Fibroblast of lung (primary cell): Measurements from ENCODE around the gene CORO2A. TPM values are rescaled to one million over a fixed set of nuclear protein-coding genes. Genes with fewer than 3 reads are reported as not detected.

ENCODE experiments used
- DNase-seq, 2 donors: peaks; one replicate each; pipeline versions ENCODE4 v3.0.0 to v3.0.0-alpha.2; 2010; ENCODE audit warnings: low read depth in 2 of 2
- H2AFZ ChIP-seq: 2 replicates; pipeline ENCODE4 v1.5.1; 2012; ENCODE audit warnings: low read length, control low read depth, inconsistent platforms
- H3K27ac ChIP-seq: 2 replicates; pipeline ENCODE4 v1.5.1; 2011; ENCODE audit warnings: low read length, control low read depth; ENCODE audit not compliant: insufficient read depth
- H3K27me3 ChIP-seq: 2 replicates; pipeline ENCODE4 v1.5.1; 2011; ENCODE audit warnings: mild to moderate bottlenecking, low read length; ENCODE audit not compliant: control insufficient read depth, insufficient read depth
- H3K36me3 ChIP-seq: 2 replicates; pipeline ENCODE4 v1.5.1; 2011; ENCODE audit warnings: low read length; ENCODE audit not compliant: control insufficient read depth, insufficient read depth
- H3K4me1 ChIP-seq: 2 replicates; pipeline ENCODE4 v1.5.1; 2011; ENCODE audit warnings: low read length; ENCODE audit not compliant: control insufficient read depth, insufficient read depth; ENCODE audit errors: extremely low read depth
- H3K4me2 ChIP-seq: 2 replicates; pipeline ENCODE4 v1.5.1; 2011; ENCODE audit warnings: low read length, control low read depth; ENCODE audit not compliant: insufficient read depth; ENCODE audit errors: extremely low read depth
- H3K4me3 ChIP-seq, 4 experiments: fragments of 200-600 bp in 1 of 4; sonication (generic) in 1 of 4; replicated peaks in 1 of 4; 2 replicates each; pipeline ENCODE4 v1.5.1; 2011 to 2016; ENCODE audit warnings: low read length in 4 of 4, low read depth in 3 of 4, mild to moderate bottlenecking in 3 of 4, control low read depth in 2 of 4, inconsistent platforms in 1 of 4, mixed read lengths in 1 of 4; ENCODE audit not compliant: insufficient read depth in 1 of 4; ENCODE audit errors: control extremely low read depth in 1 of 4
- H3K79me2 ChIP-seq: 2 replicates; pipeline ENCODE4 v1.5.1; 2012; ENCODE audit warnings: mild to moderate bottlenecking, low read length, inconsistent platforms; ENCODE audit not compliant: control insufficient read depth, insufficient read depth
- H3K9ac ChIP-seq: 2 replicates; pipeline ENCODE4 v1.5.1; 2011; ENCODE audit warnings: mild to moderate bottlenecking, low read length, control low read depth; ENCODE audit not compliant: insufficient read depth
- H3K9me3 ChIP-seq: 2 replicates; pipeline ENCODE4 v1.5.1; 2012; ENCODE audit warnings: low read depth, low read length; ENCODE audit not compliant: control insufficient read depth, insufficient read depth
- H4K20me1 ChIP-seq: 2 replicates; pipeline ENCODE4 v1.5.1; 2011; ENCODE audit warnings: low read length; ENCODE audit not compliant: control insufficient read depth, insufficient read depth; ENCODE audit errors: extremely low read depth
- EZH2 ChIP-seq: IDR thresholded peaks from 2 replicates; pipeline ENCODE4 v1.5.1; 2012; ENCODE audit warnings: low read length, control low read depth, mild to moderate bottlenecking; ENCODE audit errors: missing control alignments
- polyA plus RNA-seq, 2 donors: library from polyadenylated mRNA; depleted of rRNA in 1 of 2; stranded (reverse) in 1 of 2; unstranded in 1 of 2; fragments of >200 nt; gene quantifications; 2 replicates each; pipeline ENCODE4 v1.2.1, GENCODE V29; 2011 to 2012; ENCODE audit warnings: missing spikeins in 1 of 2
- total RNA-seq: library from RNA; depleted of rRNA; stranded (reverse); fragments of >200 nt; gene quantifications from 2 replicates; pipeline ENCODE4 v1.2.1, GENCODE V29; 2014
- TF ChIP-seq, protein P1 (sequence below), 2 donors: IDR thresholded peaks in 1 of 2; conservative IDR thresholded peaks in 1 of 2; 1 replicate in 1 of 2; 2 replicates in 1 of 2; pipeline ENCODE4 v1.5.1; 2011 to 2012; ENCODE audit warnings: low read length in 2 of 2, control low read depth in 1 of 2, inconsistent platforms in 1 of 2, low read depth in 1 of 2, mild to moderate bottlenecking in 1 of 2

The CORO2A gene
- total and polyA plus RNA-seq, 2 donors (not counting 1 experiment from before 2014, with no cell fraction given), result 0.11 to 0.50 TPM

DNA sequence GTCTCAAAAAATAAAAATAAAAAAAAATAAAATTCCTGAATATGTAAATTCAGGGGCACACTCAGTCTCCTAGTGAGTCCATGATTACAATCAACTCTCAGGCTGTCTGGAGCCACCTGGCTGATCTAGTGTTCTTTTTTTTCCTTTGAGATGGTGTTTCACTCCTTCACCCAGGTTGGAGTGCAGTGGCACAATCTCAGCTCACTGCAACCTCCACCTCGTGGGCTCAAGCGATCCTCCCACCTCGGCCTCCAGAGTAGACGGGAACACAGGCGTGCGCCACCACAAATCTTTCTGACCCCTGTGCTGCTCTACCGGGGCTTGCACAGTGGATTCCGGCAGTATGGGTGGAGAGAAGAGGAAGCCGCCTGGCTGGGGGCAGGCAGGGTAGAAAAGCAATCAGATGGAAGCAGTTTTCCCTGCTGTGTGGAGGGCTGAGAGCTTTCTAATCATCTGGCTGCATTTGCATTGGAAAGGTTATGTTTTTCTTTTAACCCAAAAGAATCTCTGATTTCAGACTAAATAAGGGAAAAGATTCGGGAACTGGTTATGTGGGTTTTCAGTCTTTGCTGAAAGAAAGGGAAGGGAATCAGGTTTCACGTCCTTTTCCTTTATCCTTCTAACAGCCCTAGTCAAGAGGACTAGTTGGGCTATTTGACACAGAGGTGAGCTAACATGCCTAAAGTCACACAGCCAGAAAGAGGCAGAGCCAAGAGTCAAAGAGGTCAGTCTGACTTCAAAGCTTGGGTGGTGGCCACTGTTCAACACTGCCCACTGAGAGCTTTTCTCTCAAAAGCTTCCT lies 26.3 kb upstream of the CORO2A start:
- TF ChIP-seq, protein P1, sequence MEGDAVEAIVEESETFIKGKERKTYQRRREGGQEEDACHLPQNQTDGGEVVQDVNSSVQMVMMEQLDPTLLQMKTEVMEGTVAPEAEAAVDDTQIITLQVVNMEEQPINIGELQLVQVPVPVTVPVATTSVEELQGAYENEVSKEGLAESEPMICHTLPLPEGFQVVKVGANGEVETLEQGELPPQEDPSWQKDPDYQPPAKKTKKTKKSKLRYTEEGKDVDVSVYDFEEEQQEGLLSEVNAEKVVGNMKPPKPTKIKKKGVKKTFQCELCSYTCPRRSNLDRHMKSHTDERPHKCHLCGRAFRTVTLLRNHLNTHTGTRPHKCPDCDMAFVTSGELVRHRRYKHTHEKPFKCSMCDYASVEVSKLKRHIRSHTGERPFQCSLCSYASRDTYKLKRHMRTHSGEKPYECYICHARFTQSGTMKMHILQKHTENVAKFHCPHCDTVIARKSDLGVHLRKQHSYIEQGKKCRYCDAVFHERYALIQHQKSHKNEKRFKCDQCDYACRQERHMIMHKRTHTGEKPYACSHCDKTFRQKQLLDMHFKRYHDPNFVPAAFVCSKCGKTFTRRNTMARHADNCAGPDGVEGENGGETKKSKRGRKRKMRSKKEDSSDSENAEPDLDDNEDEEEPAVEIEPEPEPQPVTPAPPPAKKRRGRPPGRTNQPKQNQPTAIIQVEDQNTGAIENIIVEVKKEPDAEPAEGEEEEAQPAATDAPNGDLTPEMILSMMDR (conservative IDR thresholded peaks at IDR 0.05 in 1 of 2, IDR thresholded peaks at IDR 0.05 in 1 of 2; ENCODE audit: low read depth in 1 of 2, low read length in 2 of 2), result no peak
- TF ChIP-seq EZH2, result no peak
- Histone ChIP-seq H3K4me2 (no peak overlapping the region), H3K27ac (no peak overlapping the region), H4K20me1 (no peaks in the 10 kb centered on the region), H3K36me3 (peaks cover 6% of the 10 kb centered on the region), H3K27me3 (no peaks in the 10 kb centered on the region), H3K4me3 (no peak overlapping the region), H3K9me3 (no peaks in the 10 kb centered on the region), H3K9ac (no peak overlapping the region), H3K79me2 (no peaks in the 10 kb centered on the region), H2AFZ (no peak overlapping the region), H3K4me1 (peaks cover 14% of the 10 kb centered on the region)
- peak; percentile 14 to 59 for DNase-seq

DNA sequence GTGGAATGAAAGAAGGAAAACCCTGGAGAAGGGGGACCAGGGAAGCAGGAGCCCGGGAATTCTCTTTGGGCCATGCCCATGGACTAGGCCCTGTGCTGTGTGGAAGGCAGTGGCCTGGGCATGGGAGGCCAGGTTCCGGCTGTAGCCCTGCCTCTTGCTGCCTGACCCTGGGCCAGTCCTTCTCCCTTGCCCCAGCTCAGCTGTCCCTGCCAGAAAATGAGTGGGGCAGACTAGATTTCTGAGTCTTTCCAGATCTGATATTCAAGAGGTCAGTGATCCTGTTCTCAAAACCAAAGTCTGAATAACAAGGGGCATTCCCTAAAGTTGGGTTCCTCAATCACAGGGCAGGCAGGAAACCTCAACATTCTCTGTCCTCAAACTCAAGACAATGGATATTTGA lies 24.8 kb upstream of the CORO2A start:
- Histone ChIP-seq H3K9ac (no peak overlapping the region), H3K79me2 (no peaks in the 10 kb centered on the region), H3K27ac (no peak overlapping the region), H3K9me3 (no peaks in the 10 kb centered on the region), H3K27me3 (no peaks in the 10 kb centered on the region), H4K20me1 (no peaks in the 10 kb centered on the region), H3K36me3 (peaks cover 9% of the 10 kb centered on the region), H2AFZ (no peak overlapping the region), H3K4me3 (no peak overlapping the region), H3K4me1 (peaks cover 3% of the 10 kb centered on the region), H3K4me2 (no peak overlapping the region)
- TF ChIP-seq EZH2, result no peak
- TF ChIP-seq, protein P1 (conservative IDR thresholded peaks at IDR 0.05 in 1 of 2, IDR thresholded peaks at IDR 0.05 in 1 of 2; ENCODE audit: low read depth in 1 of 2, low read length in 2 of 2), result no peak
- no peak for DNase-seq

DNA sequence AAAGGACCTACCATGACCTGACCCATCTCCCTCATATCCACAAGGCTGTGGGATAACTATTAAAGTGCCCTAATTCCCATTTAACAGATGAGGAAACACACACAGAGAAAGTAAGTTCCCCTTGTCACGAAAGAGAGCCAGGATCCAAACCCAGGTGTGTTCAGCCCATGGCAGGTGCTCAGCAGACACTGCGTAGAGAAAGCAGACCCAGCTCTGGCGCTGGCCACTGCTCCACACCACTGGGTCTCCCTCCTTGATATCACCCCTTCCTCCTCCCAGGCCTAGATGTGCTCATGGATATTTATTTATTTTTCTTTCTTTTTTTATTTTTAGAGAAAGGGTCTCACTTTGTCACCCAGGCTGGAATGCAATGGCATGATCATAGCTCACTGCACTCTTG lies 24.0 kb upstream of the CORO2A start:
- TF ChIP-seq, protein P1 (conservative IDR thresholded peaks at IDR 0.05 in 1 of 2, IDR thresholded peaks at IDR 0.05 in 1 of 2; ENCODE audit: low read depth in 1 of 2, low read length in 2 of 2), result no peak
- TF ChIP-seq EZH2, result no peak
- Histone ChIP-seq H3K4me1 (no peaks in the 10 kb centered on the region), H3K79me2 (no peaks in the 10 kb centered on the region), H3K4me2 (no peak overlapping the region), H4K20me1 (no peaks in the 10 kb centered on the region), H3K4me3 (no peak overlapping the region), H3K27me3 (no peaks in the 10 kb centered on the region), H3K9ac (no peak overlapping the region), H3K9me3 (no peaks in the 10 kb centered on the region), H2AFZ (no peak overlapping the region), H3K36me3 (peaks cover 9% of the 10 kb centered on the region), H3K27ac (no peak overlapping the region)
- no peak for DNase-seq
